ENCODE data around the gene C16orf90. TPM values are rescaled to one million over a fixed set of nuclear protein-coding genes. Genes with fewer than 3 reads are reported as not detected.

C16orf90 gene
- total RNA-seq, 2 donors from 2014 or later = not detected

- Mint-ChIP-seq H3K4me3 (no peak overlapping the region), H3K27ac (no peak overlapping the region), H3K27me3 (ENCODE audit: insufficient read depth) (no peaks in the 10 kb centered on the region), H3K9me3 (peaks cover 15% of the 10 kb centered on the region), H3K4me1 (no peaks in the 10 kb centered on the region), H3K36me3 (ENCODE audit: low read depth) (peaks cover 71% of the 10 kb centered on the region)
- H3K4me3 ChIP-seq (ENCODE audit: low read length) = no peak overlapping the region
- no peaks in the 10 kb centered on the region for H3K4me1 ChIP-seq (ENCODE audit: control insufficient read depth, insufficient read depth, low read length)
- H3K27me3 ChIP-seq (ENCODE audit: control insufficient read depth, insufficient read depth, low read length, poor library complexity, severe bottlenecking) = no peaks in the 10 kb centered on the region
- TF ChIP-seq CTCF (conservative IDR thresholded peaks at IDR 0.05) = no peak
- no peak for DNase-seq
- no peak overlapping the region for H3K9ac ChIP-seq (ENCODE audit: extremely low read depth, low read length, poor library complexity, severe bottlenecking)
- peaks cover 12% of the 10 kb centered on the region for H3K9me3 ChIP-seq (ENCODE audit: control insufficient read depth, low read length)
- 93 to 94% methylated on average over 5 of the region's 5 CpGs for WGBS, 2 experiments (ENCODE audit: insufficient coverage in 1 of 2, insufficient read length in 1 of 2)
- H3K36me3 ChIP-seq (ENCODE audit: control insufficient read depth, insufficient read depth, low read length) = peaks cover 55% of the 10 kb centered on the region
- no peak overlapping the region for H3K27ac ChIP-seq (ENCODE audit: low read depth, low read length)
These were observed 30.7 kb upstream of the C16orf90 start for GRCh38 chr16:3525951-3526350.

DNA sequence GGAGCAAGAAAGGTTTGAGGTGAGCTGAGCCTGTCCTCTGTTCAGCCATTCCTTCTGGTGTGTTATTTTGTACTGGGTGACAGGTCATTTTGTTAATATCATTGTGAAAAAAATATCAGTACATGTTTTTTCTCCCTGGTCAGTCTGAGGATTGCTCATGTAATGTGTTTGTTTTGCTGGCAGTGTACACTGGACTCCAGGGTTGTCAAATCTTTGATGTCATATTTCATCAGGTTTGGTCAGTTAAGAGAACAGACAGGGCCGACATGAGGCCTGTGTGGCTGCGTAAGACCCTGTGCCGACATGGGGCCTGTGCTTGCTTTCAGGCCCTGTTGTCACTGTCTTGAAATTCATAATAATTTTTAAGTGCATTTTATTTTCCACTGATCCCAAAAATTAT is 28.0 kb upstream of the C16orf90 start:
- H3K27ac ChIP-seq (ENCODE audit: low read depth, low read length) = no peak overlapping the region
- H3K27ac Mint-ChIP-seq = no peak overlapping the region
- TF ChIP-seq CTCF (conservative IDR thresholded peaks at IDR 0.05) = no peak
- H3K9me3 ChIP-seq (ENCODE audit: control insufficient read depth, low read length) = peaks cover 9% of the 10 kb centered on the region
- no peak overlapping the region for H3K9ac ChIP-seq (ENCODE audit: extremely low read depth, low read length, poor library complexity, severe bottlenecking)
- no peaks in the 10 kb centered on the region for H3K27me3 ChIP-seq (ENCODE audit: control insufficient read depth, insufficient read depth, low read length, poor library complexity, severe bottlenecking)
- H3K4me3 ChIP-seq (ENCODE audit: low read length) = no peak overlapping the region
- H3K4me1 ChIP-seq (ENCODE audit: control insufficient read depth, insufficient read depth, low read length) = no peaks in the 10 kb centered on the region
- H3K9me3 Mint-ChIP-seq = peaks cover 11% of the 10 kb centered on the region
- no peak for DNase-seq
- peaks cover 56% of the 10 kb centered on the region for H3K36me3 ChIP-seq (ENCODE audit: control insufficient read depth, insufficient read depth, low read length)
- H3K27me3 Mint-ChIP-seq (ENCODE audit: insufficient read depth) = no peaks in the 10 kb centered on the region
- H3K4me1 Mint-ChIP-seq = no peaks in the 10 kb centered on the region
- WGBS, 2 experiments (ENCODE audit: insufficient coverage in 1 of 2, insufficient read length in 1 of 2) = 97 to 100% methylated on average over 3 of the region's 3 CpGs
- peaks cover 67% of the 10 kb centered on the region for H3K36me3 Mint-ChIP-seq (ENCODE audit: low read depth)
- no peak overlapping the region for H3K4me3 Mint-ChIP-seq

GRCh38 chr16:3520841-3521240 is 25.6 kb upstream of the C16orf90 start:
- H3K27ac ChIP-seq (ENCODE audit: low read depth, low read length) = peak overlapping the region; percentile 36
- WGBS, 2 experiments (ENCODE audit: insufficient coverage in 1 of 2, insufficient read length in 1 of 2) = 85 to 100% methylated on average over 4 to 8 of the region's 8 CpGs
- peak; percentile 71 for DNase-seq
- no peak for TF ChIP-seq CTCF (conservative IDR thresholded peaks at IDR 0.05)
- H3K4me3 Mint-ChIP-seq = no peak overlapping the region
- H3K9me3 ChIP-seq (ENCODE audit: control insufficient read depth, low read length) = no peaks in the 10 kb centered on the region
- H3K9ac ChIP-seq (ENCODE audit: extremely low read depth, low read length, poor library complexity, severe bottlenecking) = no peak overlapping the region
- no peaks in the 10 kb centered on the region for H3K9me3 Mint-ChIP-seq
- peaks cover 59% of the 10 kb centered on the region for H3K36me3 Mint-ChIP-seq (ENCODE audit: low read depth)
- no peaks in the 10 kb centered on the region for H3K27me3 Mint-ChIP-seq (ENCODE audit: insufficient read depth)
- no peaks in the 10 kb centered on the region for H3K27me3 ChIP-seq (ENCODE audit: control insufficient read depth, insufficient read depth, low read length, poor library complexity, severe bottlenecking)
- peaks cover 55% of the 10 kb centered on the region for H3K36me3 ChIP-seq (ENCODE audit: control insufficient read depth, insufficient read depth, low read length)
- no peak overlapping the region for H3K4me3 ChIP-seq (ENCODE audit: low read length)
- H3K27ac Mint-ChIP-seq = no peak overlapping the region
- H3K4me1 Mint-ChIP-seq = no peaks in the 10 kb centered on the region
- no peaks in the 10 kb centered on the region for H3K4me1 ChIP-seq (ENCODE audit: control insufficient read depth, insufficient read depth, low read length)
